HG02610 (cell line): ENCODE data around the gene IL25.
"Not testable (repeated sequence)": the region's sequence is repeated elsewhere in the genome, so short reads cannot be mapped to it uniquely, and the experiment has no call there.

ENCODE experiments used
- ATAC-seq: cut with Tn5 transposase; IDR thresholded peaks from one replicate; pipeline ENCODE4 v1.9.1; 2021; ENCODE audit warnings: mild to moderate bottlenecking, moderate library complexity; ENCODE audit not compliant: unreplicated experiment

The IL25 gene

GRCh38 chr14:23372509-23372908 lies at the start of gene IL25:
Gene IL25 (plus strand): TSS chr14:23372809.
- ATAC-seq, result no peak

DNA sequence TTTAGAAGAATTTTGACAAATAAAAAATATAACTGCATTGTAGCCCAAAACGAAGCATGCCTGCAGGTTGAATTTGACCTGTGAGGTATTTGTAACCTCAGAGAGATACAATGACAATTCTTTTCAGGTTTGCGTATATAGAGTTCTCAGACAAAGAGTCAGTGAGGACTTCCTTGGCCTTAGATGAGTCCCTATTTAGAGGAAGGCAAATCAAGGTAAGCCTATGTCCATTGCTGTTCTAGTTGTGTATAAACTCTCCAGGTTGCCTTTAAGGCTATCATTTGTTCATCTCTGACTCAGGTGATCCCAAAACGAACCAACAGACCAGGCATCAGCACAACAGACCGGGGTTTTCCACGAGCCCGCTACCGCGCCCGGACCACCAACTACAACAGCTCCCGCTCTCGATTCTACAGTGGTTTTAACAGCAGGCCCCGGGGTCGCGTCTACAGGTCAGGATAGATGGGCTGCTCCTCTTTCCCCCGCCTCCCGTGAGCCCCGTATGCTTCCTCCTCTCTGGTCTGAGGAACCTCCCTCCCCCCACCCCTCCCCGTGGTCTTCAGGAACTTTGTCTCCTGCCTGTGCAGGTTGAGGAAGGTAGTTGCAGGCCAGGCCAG lies 48.7 kb upstream of the IL25 start:
- no peak for ATAC-seq

- ATAC-seq, result no peak
Measured at GRCh38 chr14:23324455-23324846, 48.2 kb upstream of the IL25 start.

GRCh38 chr14:23324993-23325392 lies 47.6 kb upstream of the IL25 start:
- no peak for ATAC-seq

DNA sequence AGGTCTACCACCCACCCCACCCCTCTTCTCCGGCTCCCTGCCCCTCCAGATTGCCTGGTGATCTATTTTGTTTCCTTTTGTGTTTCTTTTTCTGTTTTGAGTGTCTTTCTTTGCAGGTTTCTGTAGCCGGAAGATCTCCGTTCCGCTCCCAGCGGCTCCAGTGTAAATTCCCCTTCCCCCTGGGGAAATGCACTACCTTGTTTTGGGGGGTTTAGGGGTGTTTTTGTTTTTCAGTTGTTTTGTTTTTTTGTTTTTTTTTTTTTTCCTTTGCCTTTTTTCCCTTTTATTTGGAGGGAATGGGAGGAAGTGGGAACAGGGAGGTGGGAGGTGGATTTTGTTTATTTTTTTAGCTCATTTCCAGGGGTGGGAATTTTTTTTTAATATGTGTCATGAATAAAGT lies 46.9 kb upstream of the IL25 start:
- not testable (repeated sequence) for ATAC-seq

DNA sequence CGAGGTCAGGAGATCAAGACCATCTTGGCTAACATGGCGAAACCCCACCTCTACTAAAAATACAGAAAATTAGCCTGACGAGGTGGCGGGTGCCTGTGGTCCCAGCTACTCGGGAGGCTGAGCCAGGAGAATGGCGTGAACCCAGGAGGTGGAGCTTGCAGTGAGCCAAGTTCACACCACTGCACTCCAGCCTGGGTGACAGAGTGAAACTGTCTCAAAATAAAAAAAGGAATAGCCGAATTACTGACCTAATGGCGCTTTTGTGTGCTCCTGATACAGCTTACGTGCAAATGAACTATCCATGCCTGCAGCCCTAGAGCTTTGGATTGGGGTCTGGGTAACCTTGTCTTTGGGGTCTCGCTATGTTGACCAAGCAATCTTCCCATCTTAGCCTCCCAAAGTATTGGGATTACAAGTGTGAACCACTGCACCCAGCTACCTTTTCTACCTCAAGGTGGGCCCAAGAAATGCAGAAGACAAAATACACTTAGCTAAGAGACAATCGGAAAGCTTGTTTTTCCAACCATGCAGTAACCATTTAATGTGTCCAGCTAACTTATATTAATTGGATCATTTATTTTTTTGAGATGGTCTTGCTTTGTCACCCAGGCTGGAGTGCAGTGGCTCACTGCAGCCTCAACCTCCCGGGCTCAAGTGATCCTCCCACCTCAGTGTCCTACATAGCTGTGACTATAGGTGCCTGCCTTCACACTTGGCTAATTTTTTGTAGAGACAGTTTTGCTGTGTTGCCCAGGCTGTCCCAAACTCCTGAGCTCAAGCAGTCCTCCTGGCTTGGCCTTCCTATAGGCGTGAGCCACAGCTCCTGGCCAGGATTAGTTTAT lies 45.9 kb upstream of the IL25 start:
- ATAC-seq, result no peak

- no peak for ATAC-seq
Measured at GRCh38 chr14:23327947-23328744, 44.5 kb upstream of the IL25 start.

GRCh38 chr14:23335623-23336022 lies 37.0 kb upstream of the IL25 start:
- no peak for ATAC-seq

- ATAC-seq, result no peak
Measured at GRCh38 chr14:23339506-23340268, 32.9 kb upstream of the IL25 start.

DNA sequence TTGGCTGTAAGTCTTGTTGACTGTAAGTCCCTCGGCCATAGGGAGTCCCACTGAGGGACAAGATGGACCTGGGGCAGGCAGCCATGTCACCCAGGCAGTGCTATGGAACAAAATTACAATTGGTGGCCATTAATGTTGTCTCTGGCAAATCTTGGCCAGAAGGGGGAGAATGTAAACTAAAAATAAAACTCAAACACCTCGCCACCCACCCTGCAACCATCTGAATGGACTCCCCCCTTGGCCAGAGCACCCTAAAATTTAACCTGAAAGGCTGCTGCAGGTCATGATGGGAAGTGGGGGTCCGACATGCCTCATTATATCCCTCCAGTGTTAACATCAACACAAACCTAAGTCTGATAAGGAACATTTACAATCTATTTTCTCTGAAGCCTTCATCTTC lies 28.1 kb upstream of the IL25 start:
- ATAC-seq, result no peak

DNA sequence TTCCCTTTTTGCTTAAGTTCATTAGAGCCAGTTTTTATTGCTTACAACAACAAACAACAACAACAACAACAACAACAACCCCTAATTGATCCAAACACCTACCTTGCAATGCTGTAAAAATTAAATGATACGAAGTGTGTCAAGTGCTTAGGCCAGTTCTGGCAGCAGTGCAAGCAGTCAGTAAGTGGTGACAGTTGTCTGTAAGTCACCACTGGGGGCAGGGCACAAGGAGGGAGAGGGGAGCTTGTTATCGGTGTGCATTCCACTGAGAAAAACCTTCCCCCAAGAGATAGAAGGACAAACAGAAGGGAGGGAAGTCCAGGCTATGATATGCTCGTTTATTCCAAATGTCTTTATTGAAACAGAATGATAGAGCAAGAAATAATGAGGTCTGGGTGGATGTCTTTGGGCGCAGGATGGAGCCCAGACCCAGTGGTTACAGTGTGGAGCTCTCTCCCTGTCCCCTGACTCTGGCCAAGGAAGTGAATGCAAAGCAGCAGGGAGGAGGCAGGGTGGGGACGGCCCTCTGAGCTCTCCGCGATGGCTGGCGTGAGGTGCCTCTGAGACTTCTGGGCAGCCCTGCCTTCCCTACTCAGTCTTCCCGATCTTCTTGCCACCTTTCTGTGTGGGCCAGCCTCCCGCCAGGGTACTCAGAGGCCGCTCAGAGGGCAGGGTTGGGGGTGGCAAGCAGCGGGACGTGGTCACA lies 26.5 kb upstream of the IL25 start:
- no peak for ATAC-seq

DNA sequence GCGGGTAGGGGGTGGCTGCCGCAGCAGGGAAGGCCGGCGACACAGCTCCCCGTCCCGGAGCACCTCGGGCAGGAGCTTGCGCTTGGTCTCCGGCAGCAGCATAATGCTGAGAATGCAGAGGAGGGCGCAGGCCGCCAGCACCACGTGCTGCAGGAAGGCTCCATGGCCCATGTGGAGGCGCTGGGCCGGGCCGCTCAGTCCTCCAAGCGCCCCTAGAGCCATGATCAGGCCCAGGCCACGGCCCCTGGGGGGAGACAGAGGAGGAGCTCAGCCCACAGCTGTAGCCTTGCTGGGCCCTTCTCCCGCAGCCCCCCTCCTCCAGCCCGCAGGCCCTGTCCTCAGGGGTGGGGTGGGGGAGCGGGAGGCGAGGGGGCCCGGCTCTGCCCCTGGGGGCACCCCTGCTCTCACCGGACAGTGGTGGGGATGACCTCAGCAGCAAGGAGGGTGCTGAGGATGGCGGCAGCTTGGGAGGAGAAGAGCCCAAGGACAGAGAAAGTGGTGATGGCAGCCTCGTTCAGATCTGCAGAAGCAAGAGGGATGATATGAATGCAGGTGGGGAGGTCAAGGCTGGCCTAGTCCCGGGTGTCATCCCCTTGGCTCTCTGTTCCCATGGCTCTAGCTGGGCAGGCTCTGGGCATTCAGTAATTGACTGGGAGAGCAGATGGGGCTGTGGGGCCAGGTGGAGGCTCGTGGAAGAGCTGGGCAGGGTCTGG lies 25.8 kb upstream of the IL25 start:
- ATAC-seq, result no peak

DNA sequence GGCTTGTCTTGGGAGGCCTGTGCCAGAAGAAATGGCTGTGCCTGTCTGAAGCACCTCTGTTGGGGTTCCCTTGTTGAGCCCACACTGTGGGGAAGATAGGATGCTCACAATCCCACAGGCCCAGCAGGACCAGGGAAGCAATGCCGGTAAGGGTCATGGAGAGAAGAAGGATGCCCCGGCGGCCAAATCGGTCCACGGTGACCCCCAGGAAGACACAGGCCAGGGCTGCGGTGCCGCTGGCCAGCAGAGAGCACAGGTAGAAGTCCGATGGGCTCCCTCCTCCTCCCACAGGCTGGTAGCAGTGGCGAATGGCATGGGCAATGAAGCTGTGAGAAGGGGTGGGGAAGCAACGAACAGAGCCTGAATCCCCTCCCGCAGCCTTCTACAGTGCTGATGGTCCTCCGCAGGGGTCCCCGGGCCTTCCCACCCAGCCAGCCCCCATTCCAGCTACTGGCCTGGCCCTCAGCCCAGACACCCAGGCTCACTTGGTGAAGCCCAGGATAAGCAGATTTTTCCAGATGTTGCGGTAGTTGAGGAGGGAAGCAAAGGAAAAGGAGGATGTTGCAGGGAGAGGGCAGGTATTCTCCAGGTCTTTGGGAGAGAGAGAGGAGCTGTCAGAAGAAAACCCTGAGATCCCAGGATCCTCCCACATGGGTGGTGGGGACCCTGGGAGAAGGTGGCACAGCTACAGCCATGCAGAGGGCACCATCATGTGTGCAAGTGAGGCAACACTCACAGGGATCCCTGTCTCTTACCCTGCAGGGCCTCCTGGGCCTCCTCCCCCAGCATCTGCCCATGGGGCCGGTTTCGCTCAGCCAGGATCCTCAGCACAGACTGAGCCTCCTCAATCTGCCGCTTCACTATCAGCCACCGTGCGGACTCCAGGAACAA lies 25.0 kb upstream of the IL25 start:
- ATAC-seq, result no peak

GRCh38 chr14:23348297-23348655 lies 24.3 kb upstream of the IL25 start:
- ATAC-seq, result no peak

DNA sequence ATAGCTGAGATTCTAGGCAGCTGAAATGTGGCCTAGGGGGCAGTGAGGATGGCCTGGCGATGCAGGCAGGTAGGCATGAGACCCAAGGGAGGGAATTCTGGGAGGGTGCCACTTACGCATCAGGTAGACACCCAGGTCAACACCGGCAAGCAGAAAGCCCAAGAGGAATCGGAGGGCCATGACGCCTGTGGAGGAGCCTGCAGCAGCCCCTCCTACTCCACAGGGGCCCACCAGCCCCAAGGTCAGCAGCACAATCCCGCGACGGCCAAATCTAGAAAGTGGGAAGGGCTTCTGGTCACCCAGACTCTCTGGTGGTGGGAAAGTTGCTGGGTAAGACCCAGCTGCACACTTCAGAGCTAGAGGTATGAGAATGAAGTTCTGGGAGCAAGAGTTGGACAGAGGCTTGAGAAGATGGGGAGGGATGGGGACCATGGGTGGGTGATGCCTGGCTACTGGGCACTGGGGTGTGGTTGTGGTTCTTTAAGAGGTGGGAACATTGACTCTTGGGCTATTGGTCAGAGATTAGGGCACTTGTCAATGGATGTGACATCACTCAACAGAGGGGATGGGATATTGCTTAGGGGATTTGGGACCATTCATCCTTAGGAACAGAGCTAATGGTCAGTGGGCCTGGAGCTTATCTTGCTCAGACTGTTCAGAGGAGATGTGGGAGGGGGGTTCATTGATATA lies 23.3 kb upstream of the IL25 start:
- no peak for ATAC-seq

- no peak for ATAC-seq
Measured at GRCh38 chr14:23351681-23352505, 20.7 kb upstream of the IL25 start.
